ENCODE results near the gene USP24. TPM values are rescaled to one million over a fixed set of nuclear protein-coding genes. Genes with fewer than 3 reads are reported as not detected.

USP24 gene
- total and polyA plus RNA-seq, 4 donors: 42.5 to 70.6 (median 46.9) TPM

DNA sequence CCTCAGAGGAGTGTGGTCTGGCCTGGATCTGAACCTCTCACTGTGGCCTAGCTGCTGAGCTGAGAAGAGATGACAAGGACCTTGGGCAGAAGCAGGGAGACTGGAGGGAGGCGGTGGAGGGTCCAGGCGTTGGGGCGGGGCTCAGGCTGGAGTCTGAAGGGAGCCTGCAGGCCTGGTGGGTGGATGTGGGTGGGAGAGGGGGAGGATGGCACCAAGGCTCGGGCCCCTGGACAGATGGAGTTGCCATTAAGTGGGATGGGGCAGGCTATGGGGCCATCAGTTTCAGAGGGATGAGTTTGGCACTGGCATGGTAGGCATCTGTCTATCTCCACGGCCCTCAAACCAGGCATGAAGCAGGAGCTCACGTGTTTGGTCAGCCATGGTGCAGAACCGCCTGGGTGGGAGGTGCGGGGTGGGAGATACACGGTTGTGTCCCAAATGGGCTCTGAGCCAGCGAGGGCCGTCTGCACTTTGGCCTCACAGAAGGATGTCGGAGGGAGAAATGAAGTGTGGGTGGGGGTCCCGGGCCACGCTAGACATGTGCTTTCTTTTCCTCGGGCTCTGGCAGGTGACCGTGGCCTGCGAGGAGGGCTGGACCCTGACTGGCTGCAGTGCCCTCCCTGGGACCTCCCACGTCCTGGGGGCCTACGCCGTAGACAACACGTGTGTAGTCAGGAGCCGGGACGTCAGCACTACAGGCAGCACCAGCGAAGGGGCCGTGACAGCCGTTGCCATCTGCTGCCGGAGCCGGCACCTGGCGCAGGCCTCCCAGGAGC, 152.2 kb downstream of the USP24 start:
- WGBS (ENCODE audit: insufficient coverage): 83% methylated on average over 29 of the region's 29 CpGs
- peak in 1 of 6 donors; percentile 43 for DNase-seq (ENCODE audit: low read depth in 4 of 6, low spot score in 6 of 6)
- no peak overlapping the region for H3K27ac ChIP-seq (ENCODE audit: low read depth, low read length)
- peaks cover 34% of the 10 kb centered on the region for H3K4me1 ChIP-seq (ENCODE audit: control insufficient read depth, insufficient read depth, low read length)
- no peaks in the 10 kb centered on the region for H3K9me3 ChIP-seq (ENCODE audit: control insufficient read depth, insufficient read depth, low read length)
- H3K4me3 ChIP-seq (ENCODE audit: low read depth, low read length): no peak overlapping the region
- H3K36me3 ChIP-seq (ENCODE audit: control insufficient read depth, insufficient read depth, low read length): peaks cover 17% of the 10 kb centered on the region
- no peaks in the 10 kb centered on the region for H3K27me3 ChIP-seq (ENCODE audit: control insufficient read depth, insufficient read depth, low read length)

DNA sequence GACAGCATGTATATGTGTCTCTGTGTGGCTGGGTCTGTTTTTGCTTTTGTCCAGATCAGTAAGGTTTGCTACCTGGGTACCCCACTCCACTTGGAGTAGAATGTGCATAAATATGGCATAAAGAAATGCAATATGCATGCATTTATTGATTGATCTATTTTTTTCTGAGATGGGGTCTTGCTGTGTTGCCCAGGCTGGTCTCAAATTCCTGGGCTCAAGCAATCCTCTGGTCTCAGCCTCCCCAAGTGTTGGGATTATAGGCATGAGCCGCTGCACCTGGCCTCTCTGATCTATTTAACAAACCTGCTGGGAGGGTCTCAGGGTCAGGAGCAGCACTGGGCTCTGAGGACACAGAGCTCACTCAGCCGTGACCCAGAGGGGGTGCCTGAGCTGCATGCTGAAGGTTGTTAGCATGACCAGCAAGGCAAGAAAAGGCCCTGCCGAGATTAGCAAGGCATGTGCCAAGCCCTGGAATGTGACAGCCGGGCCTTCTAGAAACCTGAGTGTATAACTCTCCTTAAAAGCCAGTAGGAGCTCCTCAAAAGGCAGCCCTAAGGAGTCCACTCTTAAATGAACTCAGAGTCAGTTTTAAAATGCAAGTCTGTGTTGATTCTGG, 153.3 kb downstream of the USP24 start:
- no peak for DNase-seq (ENCODE audit: low read depth in 4 of 6, low spot score in 6 of 6)
- Histone ChIP-seq H3K9me3 (ENCODE audit: control insufficient read depth, insufficient read depth, low read length) (no peaks in the 10 kb centered on the region), H3K36me3 (ENCODE audit: control insufficient read depth, insufficient read depth, low read length) (peaks cover 11% of the 10 kb centered on the region), H3K4me3 (ENCODE audit: low read depth, low read length) (no peak overlapping the region), H3K4me1 (ENCODE audit: control insufficient read depth, insufficient read depth, low read length) (peaks cover 26% of the 10 kb centered on the region), H3K27ac (ENCODE audit: low read depth, low read length) (no peak overlapping the region), H3K27me3 (ENCODE audit: control insufficient read depth, insufficient read depth, low read length) (no peaks in the 10 kb centered on the region)
- 86% methylated on average over 4 of the region's 4 CpGs for WGBS (ENCODE audit: insufficient coverage)

DNA sequence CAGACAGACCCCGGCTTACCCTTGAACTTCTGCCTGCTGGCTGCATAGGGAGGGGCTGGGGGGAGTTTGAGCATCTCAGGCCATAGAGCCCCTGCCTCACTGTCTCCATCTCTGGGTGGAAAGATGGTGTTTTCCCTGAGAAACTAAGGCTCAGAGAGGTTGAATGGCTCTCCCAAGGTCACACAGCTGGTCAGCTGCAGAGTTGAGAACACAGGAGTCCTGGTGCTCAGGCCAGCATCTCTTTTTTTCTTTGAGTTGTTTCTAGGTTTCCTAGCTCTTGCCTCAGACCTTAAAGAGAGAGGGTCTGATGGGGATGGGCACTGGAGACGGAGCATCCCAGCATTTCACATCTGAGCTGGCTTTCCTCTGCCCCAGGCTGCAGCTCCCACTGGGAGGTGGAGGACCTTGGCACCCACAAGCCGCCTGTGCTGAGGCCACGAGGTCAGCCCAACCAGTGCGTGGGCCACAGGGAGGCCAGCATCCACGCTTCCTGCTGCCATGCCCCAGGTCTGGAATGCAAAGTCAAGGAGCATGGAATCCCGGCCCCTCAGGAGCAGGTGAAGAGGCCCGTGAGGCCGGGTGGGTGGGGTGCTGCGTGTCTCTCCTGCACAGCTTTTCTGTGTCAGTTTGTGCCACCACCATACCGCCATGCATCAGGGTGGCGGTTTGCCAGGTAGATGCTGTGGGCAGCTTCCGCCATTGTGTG, 154.0 kb downstream of the USP24 start:
- Histone ChIP-seq H3K27ac (ENCODE audit: low read depth, low read length) (no peak overlapping the region), H3K27me3 (ENCODE audit: control insufficient read depth, insufficient read depth, low read length) (no peaks in the 10 kb centered on the region), H3K9me3 (ENCODE audit: control insufficient read depth, insufficient read depth, low read length) (no peaks in the 10 kb centered on the region), H3K4me3 (ENCODE audit: low read depth, low read length) (no peak overlapping the region), H3K36me3 (ENCODE audit: control insufficient read depth, insufficient read depth, low read length) (peaks cover 14% of the 10 kb centered on the region), H3K4me1 (ENCODE audit: control insufficient read depth, insufficient read depth, low read length) (peaks cover 26% of the 10 kb centered on the region)
- 90% methylated on average over 11 of the region's 13 CpGs for WGBS (ENCODE audit: insufficient coverage)
- DNase-seq (ENCODE audit: low read depth in 4 of 6, low spot score in 6 of 6): no peak

DNA sequence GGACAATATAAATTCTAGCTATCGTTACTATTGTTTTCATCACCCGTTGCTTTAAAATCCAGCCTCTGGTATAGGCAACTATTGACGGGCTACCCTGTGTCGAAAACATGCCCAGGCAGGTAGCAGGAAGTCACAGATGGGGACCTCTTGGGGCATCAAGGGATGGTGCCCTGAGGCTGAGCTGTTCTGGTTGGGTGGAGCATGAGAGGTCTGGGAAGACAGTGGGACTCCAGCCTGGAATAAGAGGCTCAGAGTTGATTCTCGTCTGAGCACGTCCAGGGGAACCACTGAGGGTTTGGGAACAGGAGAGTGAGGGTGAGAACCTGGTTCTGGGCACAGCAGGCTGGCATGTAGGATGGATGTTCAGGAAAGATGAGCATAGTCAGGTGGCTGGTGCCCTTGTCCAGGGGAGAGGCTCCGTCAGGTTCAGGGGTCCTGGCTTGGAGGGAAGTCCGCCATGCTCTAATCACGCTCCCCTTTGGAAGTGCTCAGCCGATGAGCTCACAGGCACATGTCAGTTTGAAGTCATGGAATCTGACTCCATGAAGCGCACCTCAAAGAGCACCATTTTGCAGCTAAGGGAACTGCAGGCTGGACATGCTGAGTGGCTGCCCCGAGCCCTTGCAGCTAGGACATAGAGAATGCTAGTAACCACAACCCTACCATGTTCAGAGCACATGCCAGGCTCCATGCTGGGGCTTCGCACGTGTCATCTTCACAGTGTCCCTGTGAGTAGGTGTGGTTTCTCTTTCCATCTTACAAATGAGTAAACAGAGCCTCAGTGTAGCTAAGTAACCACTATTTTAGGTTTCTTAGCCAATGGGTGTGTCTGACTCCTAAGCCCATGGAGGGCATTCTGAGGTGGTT, 154.8 kb downstream of the USP24 start:
- no peak for DNase-seq (ENCODE audit: low read depth in 4 of 6, low spot score in 6 of 6)
- 95% methylated on average over 10 of the region's 14 CpGs for WGBS (ENCODE audit: insufficient coverage)
- Histone ChIP-seq H3K4me3 (ENCODE audit: low read depth, low read length) (no peak overlapping the region), H3K9me3 (ENCODE audit: control insufficient read depth, insufficient read depth, low read length) (no peaks in the 10 kb centered on the region), H3K36me3 (ENCODE audit: control insufficient read depth, insufficient read depth, low read length) (peaks cover 11% of the 10 kb centered on the region), H3K27ac (ENCODE audit: low read depth, low read length) (no peak overlapping the region), H3K4me1 (ENCODE audit: control insufficient read depth, insufficient read depth, low read length) (peaks cover 21% of the 10 kb centered on the region), H3K27me3 (ENCODE audit: control insufficient read depth, insufficient read depth, low read length) (no peaks in the 10 kb centered on the region)

DNA sequence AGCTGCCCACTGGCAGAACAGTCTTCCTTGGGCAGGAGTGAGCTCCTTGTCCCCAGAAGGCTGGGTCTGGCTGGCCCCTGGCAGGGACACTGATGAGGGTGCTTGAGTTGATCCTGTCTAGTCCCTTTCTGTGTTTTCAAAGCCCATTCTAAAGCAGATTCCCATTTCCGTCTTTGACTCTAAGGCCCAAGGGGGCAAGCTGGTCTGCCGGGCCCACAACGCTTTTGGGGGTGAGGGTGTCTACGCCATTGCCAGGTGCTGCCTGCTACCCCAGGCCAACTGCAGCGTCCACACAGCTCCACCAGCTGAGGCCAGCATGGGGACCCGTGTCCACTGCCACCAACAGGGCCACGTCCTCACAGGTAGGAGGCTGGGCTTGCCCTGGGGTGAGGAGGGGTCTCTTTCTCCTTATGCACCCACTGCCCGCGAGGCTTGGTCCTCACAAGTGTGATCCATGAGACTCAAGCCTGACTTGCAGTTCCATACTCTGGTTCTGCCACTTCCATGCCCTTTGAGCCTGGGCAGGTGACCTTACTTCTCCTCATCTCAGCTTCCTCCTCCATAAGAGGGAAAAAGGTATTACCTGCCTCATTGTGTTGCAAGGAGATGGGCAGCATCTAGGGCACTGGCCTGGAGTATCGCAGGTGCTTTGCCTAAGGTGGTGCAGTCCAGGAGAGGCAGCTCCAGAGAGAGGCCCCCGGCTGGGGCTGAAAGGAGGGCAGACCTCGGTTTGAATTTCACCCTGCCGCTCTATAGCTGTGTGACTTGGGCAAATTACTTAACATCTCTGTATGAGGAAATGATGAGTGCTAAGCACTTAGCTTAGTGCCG, 155.6 kb downstream of the USP24 start:
- H3K9me3 ChIP-seq (ENCODE audit: control insufficient read depth, insufficient read depth, low read length): no peaks in the 10 kb centered on the region
- H3K4me1 ChIP-seq (ENCODE audit: control insufficient read depth, insufficient read depth, low read length): peaks cover 14% of the 10 kb centered on the region
- H3K36me3 ChIP-seq (ENCODE audit: control insufficient read depth, insufficient read depth, low read length): peaks cover 11% of the 10 kb centered on the region
- H3K27me3 ChIP-seq (ENCODE audit: control insufficient read depth, insufficient read depth, low read length): no peaks in the 10 kb centered on the region
- H3K4me3 ChIP-seq (ENCODE audit: low read depth, low read length): no peak overlapping the region
- WGBS (ENCODE audit: insufficient coverage): 90% methylated on average over 14 of the region's 14 CpGs
- DNase-seq (ENCODE audit: low read depth in 4 of 6, low spot score in 6 of 6): no peak
- no peak overlapping the region for H3K27ac ChIP-seq (ENCODE audit: low read depth, low read length)

DNA sequence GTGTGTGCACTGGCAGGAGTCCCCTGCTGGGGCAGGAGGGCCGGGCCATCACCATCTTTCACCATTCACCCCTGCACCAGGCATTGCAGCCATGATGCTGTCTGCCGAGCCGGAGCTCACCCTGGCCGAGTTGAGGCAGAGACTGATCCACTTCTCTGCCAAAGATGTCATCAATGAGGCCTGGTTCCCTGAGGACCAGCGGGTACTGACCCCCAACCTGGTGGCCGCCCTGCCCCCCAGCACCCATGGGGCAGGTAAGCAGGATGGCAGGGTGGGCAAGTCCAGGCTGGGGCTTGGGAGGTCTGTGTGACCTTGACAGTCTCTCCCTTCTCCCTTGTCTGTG, 157.2 kb downstream of the USP24 start:
- peaks cover 4% of the 10 kb centered on the region for H3K4me1 ChIP-seq (ENCODE audit: control insufficient read depth, insufficient read depth, low read length)
- H3K27me3 ChIP-seq (ENCODE audit: control insufficient read depth, insufficient read depth, low read length): no peaks in the 10 kb centered on the region
- H3K36me3 ChIP-seq (ENCODE audit: control insufficient read depth, insufficient read depth, low read length): peaks cover 3% of the 10 kb centered on the region
- H3K9me3 ChIP-seq (ENCODE audit: control insufficient read depth, insufficient read depth, low read length): no peaks in the 10 kb centered on the region
- no peak overlapping the region for H3K4me3 ChIP-seq (ENCODE audit: low read depth, low read length)
- DNase-seq (ENCODE audit: low read depth in 4 of 6, low spot score in 6 of 6): no peak
- no peak overlapping the region for H3K27ac ChIP-seq (ENCODE audit: low read depth, low read length)
- 95% methylated on average over 5 of the region's 6 CpGs for WGBS (ENCODE audit: insufficient coverage)

DNA sequence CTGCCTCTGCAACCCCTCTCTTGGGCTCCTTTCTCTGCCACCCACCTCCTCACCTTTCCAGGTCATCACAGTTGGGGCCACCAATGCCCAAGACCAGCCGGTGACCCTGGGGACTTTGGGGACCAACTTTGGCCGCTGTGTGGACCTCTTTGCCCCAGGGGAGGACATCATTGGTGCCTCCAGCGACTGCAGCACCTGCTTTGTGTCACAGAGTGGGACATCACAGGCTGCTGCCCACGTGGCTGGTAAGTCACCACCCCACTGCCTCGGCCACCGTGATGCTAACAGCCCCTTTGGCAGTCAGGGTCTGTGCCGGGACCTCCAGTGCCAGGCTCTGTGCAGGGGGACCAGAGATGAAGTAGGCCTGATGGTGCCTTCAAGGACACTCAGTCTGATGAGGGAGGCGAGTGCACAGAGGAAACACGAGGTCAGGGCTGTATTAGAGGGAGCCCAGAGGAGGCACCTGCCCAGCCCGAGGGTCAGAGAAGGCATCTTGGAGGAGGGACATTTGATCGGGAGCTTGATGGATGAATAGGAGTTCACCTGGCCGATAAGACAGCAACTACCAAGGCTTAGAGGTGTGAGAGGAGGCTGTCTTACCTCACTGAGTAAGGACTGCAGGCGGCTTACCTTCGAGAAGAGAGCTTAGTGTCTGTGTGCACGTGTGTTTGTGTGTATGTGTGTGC, 157.8 kb downstream of the USP24 start:
- Histone ChIP-seq H3K4me1 (ENCODE audit: control insufficient read depth, insufficient read depth, low read length) (peaks cover 4% of the 10 kb centered on the region), H3K4me3 (ENCODE audit: low read depth, low read length) (no peak overlapping the region), H3K9me3 (ENCODE audit: control insufficient read depth, insufficient read depth, low read length) (no peaks in the 10 kb centered on the region), H3K36me3 (ENCODE audit: control insufficient read depth, insufficient read depth, low read length) (peaks cover 3% of the 10 kb centered on the region), H3K27ac (ENCODE audit: low read depth, low read length) (no peak overlapping the region), H3K27me3 (ENCODE audit: control insufficient read depth, insufficient read depth, low read length) (no peaks in the 10 kb centered on the region)
- DNase-seq (ENCODE audit: low read depth in 4 of 6, low spot score in 6 of 6): no peak
- 96% methylated on average over 14 of the region's 15 CpGs for WGBS (ENCODE audit: insufficient coverage)

DNA sequence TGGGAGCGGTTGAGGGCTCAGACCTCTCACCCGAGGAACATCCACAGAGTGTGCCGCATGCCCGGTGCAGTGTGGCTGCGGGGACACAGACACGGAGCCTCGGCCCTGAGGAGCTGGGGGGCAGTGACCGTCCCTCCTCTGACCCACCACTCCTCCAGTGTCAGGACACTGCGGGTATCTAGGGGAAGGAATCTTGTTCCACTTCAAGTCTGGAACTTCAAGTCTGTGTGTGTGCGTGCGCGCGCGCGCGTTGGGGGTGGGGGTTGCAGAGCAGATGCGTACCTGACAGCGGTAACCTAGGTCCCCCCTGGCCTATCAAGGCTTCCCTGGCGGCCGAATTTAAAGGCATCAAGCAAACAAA, 158.6 kb downstream of the USP24 start:
- H3K36me3 ChIP-seq (ENCODE audit: control insufficient read depth, insufficient read depth, low read length): peaks cover 3% of the 10 kb centered on the region
- no peak overlapping the region for H3K4me3 ChIP-seq (ENCODE audit: low read depth, low read length)
- H3K4me1 ChIP-seq (ENCODE audit: control insufficient read depth, insufficient read depth, low read length): peaks cover 4% of the 10 kb centered on the region
- 96% methylated on average over 10 of the region's 20 CpGs for WGBS (ENCODE audit: insufficient coverage)
- no peaks in the 10 kb centered on the region for H3K27me3 ChIP-seq (ENCODE audit: control insufficient read depth, insufficient read depth, low read length)
- H3K9me3 ChIP-seq (ENCODE audit: control insufficient read depth, insufficient read depth, low read length): no peaks in the 10 kb centered on the region
- H3K27ac ChIP-seq (ENCODE audit: low read depth, low read length): no peak overlapping the region
- DNase-seq (ENCODE audit: low read depth in 4 of 6, low spot score in 6 of 6): no peak
